NT2/D1 (cell line): ENCODE results near the gene TTYH2.

Experiments
- YY1 ChIP-seq: IDR thresholded peaks from 2 replicates; pipeline ENCODE4 v1.6.1; 2011; ENCODE audit not compliant: insufficient read length, insufficient read depth
- ZNF274 ChIP-seq: IDR thresholded peaks from 2 replicates; pipeline ENCODE4 v1.6.1; 2011; ENCODE audit warnings: mild to moderate bottlenecking, low read depth, low read length

GRCh38 chr17:74215342-74215727 lies 2.0 kb downstream of the TTYH2 start:
- no peak for TF ChIP-seq YY1
- TF ChIP-seq ZNF274: no peak
